Nephron progenitor cell (in vitro differentiated cells): Measurements from ENCODE around the gene KDM7A.

Experiments used
- DNase-seq: peaks from one replicate; pipeline ENCODE4 v3.0.0; 2021
- H3K27ac Mint-ChIP-seq: 2 replicates; pipeline ENCODE4 v1.8.0; 2021; ENCODE audit warnings: mild to moderate bottlenecking, moderate library complexity, mixed read lengths
- H3K27me3 Mint-ChIP-seq: 2 replicates; pipeline ENCODE4 v1.8.0; 2021; ENCODE audit warnings: mild to moderate bottlenecking, low read depth, mixed read lengths; ENCODE audit not compliant: poor library complexity
- H3K36me3 Mint-ChIP-seq: 2 replicates; pipeline ENCODE4 v1.8.0; 2021; ENCODE audit warnings: low read depth, mixed read lengths
- H3K4me1 Mint-ChIP-seq: 2 replicates; pipeline ENCODE4 v1.8.0; 2021; ENCODE audit warnings: mixed read lengths
- H3K4me3 Mint-ChIP-seq: 2 replicates; pipeline ENCODE4 v1.8.0; 2021; ENCODE audit warnings: mild to moderate bottlenecking, moderate library complexity, mixed read lengths
- H3K9me3 Mint-ChIP-seq: 2 replicates; pipeline ENCODE4 v1.8.0; 2021; ENCODE audit warnings: mild to moderate bottlenecking, moderate library complexity, mixed read lengths
- TF ChIP-seq, protein P1 (sequence below): fragments of 200-600 bp; sonication (generic); IDR thresholded peaks from 2 replicates; pipeline ENCODE4 v1.5.0; 2021; ENCODE audit warnings: antibody characterized with exemption

KDM7A gene

DNA sequence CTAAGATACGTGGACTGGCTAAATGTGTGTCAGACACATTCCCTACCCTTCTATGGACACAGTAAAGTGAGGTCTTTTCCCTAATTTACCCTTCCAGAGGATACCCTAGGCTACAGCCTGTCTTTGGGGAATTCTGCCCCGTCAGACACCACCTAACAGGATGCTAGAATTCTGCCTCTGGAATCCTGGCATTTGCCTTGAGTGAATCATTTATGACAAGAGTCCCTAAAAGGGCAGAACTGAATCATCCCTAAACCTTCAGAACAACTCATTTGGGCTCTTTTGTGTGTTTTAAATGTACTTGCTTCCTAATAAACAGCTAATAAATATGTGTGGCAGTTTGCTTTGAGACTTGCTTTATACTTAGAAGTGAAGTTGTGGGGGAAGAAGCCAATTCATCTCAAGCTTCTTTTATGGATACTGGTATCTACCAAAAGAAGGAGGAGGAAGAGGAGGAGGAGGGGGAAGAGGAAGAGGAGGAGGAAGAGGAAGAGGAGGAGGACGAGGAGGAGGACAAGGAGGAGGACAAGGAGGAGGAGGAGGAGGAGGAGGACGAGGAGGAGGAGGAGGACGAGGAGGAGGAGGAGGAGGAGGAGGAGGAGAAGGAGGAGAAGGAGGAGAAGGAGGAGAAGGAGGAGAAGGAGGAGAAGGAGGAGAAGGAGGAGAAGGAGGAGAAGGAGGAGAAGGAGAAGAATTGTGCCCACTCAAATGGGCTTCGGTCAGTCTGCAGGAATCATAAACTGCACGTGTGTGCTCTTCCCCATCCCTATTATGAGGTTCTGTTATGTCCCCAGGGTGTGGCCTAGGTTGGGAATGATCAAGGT, 141.2 kb downstream of the KDM7A start:
- peaks cover 18% of the 10 kb centered on the region for H3K4me1 Mint-ChIP-seq
- no peaks in the 10 kb centered on the region for H3K36me3 Mint-ChIP-seq
- H3K4me3 Mint-ChIP-seq = no peak overlapping the region
- H3K9me3 Mint-ChIP-seq = no peaks in the 10 kb centered on the region
- H3K27me3 Mint-ChIP-seq = peaks cover 13% of the 10 kb centered on the region
- TF ChIP-seq, protein P1, sequence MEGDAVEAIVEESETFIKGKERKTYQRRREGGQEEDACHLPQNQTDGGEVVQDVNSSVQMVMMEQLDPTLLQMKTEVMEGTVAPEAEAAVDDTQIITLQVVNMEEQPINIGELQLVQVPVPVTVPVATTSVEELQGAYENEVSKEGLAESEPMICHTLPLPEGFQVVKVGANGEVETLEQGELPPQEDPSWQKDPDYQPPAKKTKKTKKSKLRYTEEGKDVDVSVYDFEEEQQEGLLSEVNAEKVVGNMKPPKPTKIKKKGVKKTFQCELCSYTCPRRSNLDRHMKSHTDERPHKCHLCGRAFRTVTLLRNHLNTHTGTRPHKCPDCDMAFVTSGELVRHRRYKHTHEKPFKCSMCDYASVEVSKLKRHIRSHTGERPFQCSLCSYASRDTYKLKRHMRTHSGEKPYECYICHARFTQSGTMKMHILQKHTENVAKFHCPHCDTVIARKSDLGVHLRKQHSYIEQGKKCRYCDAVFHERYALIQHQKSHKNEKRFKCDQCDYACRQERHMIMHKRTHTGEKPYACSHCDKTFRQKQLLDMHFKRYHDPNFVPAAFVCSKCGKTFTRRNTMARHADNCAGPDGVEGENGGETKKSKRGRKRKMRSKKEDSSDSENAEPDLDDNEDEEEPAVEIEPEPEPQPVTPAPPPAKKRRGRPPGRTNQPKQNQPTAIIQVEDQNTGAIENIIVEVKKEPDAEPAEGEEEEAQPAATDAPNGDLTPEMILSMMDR = no peak
- no peak for DNase-seq
- no peak overlapping the region for H3K27ac Mint-ChIP-seq
